ENCODE results near the gene PRKG1.
"Not testable (repeated sequence)": the region's sequence is repeated elsewhere in the genome, so short reads cannot be mapped to it uniquely, and the experiment has no call there.

Gene PRKG1

DNA sequence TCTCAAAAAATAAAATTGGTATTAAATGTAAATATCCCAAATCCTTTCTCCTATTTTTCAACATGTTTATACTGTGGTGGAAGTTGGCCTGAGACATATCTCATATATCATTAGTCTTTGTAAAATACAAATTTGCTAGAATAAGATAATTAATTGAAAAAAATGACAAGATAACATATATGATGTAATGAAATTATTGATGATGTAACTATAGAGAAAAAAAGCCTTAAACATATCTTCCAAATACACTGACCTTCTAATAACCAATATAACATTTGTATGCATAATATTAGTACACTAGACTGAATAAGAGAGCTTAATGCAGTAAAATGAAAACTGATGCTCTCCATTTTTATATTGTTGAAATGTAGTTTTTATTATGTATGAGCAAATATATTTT is 104.3 kb downstream of the PRKG1 start:
- DNase-seq = no peak

DNA sequence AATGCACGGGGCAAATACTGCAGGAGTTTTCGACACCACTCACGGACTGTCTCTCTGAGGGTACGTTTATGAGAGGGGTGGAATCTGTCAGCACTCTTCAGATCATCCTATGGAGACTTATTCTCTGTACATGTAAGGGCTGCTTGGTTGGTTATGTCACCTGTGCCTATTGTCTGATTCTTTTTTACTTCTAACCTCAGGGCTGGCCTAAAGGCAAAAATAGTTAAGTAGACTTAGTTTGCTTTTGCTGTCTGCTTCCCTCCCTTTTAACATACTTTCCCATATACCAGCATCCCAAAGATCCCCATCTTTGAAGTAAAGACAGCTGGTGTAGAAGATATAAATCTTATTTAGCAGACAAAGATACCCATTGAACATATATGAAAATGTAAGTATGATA is 105.9 kb downstream of the PRKG1 start:
- DNase-seq = no peak

DNA sequence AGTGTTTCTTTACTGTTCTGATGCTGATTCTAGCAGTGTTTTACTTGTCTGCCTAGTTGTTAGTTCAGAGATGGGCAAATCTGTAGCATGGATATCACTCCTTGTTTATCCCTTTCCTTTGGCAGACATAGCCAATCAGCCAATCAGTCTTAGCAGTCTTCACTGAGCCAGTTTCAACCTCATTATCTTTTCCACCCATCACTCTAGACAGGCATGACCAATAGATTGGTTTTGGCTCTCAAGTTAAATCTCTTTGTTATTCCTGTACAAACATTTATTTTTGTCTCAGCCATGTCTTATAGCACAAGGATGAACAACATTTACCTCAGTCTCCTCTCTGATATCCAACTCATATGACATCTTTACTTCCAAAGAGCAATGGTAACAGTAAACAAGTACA is 109.5 kb downstream of the PRKG1 start:
- no peak for DNase-seq

DNA sequence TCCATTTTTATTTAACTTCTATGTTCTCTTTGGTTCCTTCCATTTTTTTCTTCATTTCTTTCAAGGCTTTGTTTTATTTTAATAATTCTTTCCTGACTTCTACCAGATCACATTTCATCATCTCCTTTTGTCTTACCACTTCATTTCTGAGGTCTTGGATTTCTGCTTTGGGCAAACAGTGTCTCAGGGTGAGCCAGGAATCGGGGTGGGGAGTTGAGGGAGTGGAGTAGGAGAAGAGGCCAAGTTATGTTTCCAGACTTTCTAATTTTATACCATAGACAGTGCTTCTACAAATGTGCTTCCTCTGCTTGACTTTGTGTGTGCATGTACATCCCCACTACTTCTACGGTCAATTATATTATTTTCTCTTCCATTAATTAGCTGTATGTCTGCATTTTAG is 112.1 kb downstream of the PRKG1 start:
- DNase-seq = no peak

DNA sequence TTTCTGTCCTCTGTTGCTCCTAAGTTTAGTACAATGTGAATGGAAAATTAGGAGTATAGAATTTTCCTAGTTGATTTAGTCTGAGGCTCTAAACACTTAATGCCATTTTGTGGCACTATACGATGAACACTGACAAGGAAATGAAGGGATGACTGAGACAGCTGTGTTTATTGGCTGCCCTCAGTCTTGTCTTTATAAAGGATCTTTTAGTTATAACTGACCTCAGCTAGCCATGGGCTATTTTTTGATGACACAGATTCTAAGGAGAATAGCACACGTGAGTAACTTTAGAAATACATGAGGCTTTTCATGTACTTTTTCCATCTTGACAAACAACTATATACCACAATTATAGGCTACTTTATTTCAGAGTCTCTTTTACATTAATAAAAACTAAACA is 113.7 kb downstream of the PRKG1 start:
- DNase-seq = no peak

DNA sequence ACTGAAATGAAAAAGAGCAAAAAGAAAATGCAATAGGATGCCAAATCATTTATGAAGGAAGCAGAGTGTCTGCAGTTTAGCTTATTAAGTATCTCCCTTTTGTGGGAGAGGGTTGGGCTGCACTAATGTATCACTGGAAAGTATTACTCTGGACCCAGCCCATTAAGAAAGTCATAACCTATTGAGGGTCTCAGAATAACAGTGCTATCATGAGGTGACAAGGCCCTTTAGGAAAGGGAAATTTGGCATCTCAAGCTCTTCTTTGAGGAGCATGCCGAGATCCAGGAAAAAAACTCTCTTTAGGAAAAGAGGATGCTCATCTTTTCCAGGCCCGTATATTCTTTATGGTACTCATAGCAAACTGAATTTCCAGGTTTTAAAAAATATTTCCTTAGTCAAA is 114.6 kb downstream of the PRKG1 start:
- DNase-seq = no peak

DNA sequence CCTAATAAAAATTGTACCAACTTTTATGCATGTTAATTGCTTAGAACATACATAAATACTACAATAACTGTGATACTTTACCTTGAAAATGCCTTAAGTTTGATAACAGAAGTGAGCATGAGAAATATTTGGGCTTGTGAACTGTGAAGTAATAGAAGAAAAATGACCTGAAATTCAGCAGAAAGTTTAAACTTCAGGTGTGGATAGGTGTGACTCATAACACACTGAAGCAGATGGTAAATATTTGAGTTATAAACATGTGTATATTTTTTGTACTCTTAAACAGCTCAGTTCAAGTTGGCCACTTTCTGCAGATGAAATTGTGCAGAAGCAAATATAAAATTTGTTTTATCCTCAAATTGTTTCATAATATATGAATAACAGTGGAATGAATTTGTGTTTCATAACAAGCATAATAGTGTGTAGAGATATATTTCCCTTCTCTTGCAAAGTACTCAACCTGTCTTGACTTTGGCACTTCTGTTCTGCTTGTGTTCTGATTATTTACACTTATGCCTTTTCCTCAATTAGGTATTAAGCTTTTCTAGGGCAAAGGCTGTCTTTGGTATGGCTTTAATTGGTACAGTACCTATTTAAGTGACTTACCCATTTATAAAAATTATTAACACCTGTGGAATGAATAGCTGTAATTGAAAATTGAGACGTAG is 122.4 kb downstream of the PRKG1 start:
- no peak for DNase-seq

DNA sequence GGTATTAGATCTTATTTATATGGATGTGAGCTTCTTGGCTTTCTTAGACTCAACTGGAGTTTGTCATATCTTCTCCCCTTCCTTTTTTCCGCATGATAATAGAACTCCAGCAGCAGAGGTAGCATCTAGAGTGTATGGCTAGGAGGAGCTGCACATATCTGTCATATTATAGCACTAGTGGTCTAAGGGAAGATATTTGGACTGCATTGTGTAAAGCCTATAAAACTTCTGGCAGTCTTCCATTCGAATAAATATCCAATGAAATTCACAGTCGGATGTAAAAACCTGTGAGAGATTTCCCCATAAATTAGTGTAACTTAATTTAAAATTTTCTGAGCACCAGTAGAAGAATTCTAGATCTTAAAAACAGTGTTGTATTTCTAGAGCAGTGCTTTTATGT is 123.9 kb downstream of the PRKG1 start:
- DNase-seq = no peak

DNA sequence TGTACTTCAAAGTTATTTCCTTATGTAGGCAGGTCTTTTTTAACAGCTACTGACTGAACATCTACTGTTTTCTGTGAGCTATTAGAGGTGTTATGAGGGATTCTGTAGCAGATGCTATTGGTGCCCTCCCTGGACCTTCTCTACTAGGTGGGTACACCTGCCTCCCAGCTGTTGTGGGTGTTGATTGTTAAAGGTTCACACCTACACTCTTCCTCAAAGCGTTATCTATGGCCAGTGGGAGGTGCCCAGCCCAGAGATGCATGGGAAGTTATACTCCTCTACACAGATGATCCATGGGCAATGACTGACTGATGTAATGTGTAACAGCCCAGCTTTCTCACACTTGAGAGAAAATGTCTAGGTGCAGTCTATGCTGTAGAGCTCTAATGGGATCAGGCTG is 127.7 kb downstream of the PRKG1 start:
- DNase-seq = no peak

DNA sequence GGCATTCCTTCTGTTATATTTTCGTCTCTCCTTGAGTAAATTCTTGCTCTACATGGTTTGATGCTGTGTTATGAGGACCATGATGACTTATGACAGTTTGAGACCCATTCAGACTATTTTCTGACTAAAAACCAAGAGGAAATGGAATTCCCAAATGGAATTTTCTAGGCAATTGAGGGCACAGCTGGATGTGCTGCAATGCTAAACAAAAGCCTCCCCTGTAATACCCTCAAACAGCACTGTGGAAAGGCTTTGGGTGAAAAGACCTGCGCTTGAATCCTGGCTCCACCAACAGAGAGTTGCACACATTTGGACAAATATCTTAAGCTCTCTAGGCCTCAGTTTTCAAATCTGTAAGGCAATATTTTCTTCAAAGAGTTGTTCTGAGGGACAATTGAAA is 129.1 kb downstream of the PRKG1 start:
- no peak for DNase-seq

DNA sequence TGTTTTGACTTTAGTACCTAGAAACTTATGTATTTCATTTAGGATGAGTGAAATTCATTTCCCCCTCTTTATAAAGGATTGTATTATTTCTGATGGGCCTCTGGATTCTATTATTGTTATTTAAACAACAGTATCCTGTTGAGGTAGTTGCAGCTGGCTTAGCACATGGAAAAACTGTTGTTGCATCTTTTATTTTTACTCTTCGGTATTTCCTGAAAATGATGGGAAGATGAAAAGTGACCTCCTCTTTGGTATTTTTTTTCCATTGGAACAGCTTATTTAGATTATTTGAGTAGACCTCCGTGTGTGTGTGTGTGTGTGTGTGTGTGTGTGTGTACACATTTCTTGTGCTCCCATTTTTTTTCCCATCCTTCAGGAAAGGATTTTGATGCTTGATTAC is 129.8 kb downstream of the PRKG1 start:
- no peak for DNase-seq

DNA sequence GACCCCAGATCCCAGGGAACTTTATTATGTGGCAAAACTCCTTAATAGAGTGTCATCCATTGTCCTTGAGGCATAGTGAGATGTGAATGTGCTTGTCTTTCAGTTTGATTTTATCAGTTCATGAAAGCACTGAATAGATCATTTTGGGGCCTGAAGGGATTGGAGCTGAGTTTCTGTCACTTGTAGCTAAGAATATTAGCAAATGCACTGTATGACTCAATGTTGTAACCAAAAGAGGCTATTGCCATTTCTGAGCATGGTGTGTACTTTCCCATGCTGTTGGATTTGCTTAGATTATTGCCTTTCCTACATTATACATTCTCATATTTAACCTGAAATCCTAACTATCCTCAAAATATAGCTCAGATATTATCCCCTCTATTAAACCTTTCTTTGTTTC is 130.4 kb downstream of the PRKG1 start:
- no peak for DNase-seq

DNA sequence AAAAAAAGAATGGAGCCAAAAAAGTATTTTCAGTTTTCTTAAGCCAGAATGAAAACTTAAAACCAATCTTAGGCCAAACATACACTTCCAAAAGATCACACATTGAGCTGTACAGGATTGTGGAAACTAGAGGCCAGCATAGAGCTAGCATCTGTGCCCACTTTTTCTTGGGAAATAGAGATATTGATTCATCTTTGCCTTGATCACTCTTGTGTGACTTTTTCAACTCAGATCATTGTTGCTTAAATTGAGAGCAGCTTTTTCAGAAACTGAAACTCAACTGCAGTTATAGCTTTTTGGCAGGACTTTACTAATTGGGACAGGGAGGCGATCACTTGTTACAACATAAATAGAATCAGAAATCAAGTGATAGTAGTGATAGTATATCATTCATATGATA is 132.2 kb downstream of the PRKG1 start:
- DNase-seq = no peak

DNA sequence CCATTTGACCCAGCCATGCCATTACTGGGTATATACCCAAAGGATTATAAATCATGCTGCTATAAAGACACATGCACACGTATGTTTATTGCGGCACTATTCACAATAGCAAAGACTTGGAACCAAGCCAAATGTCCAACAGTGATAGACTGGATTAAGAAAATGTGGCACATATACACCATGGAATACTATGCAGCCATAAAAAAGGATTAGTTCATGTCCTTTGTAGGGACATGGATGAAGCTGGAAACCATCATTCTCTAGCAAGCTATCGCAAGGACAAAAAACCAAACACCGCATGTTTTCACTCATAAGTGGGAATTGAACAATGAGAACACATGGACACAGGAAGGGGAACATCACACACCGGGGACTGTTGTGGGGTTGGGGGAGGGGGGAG is 138.7 kb downstream of the PRKG1 start:
- DNase-seq = not testable (repeated sequence)

DNA sequence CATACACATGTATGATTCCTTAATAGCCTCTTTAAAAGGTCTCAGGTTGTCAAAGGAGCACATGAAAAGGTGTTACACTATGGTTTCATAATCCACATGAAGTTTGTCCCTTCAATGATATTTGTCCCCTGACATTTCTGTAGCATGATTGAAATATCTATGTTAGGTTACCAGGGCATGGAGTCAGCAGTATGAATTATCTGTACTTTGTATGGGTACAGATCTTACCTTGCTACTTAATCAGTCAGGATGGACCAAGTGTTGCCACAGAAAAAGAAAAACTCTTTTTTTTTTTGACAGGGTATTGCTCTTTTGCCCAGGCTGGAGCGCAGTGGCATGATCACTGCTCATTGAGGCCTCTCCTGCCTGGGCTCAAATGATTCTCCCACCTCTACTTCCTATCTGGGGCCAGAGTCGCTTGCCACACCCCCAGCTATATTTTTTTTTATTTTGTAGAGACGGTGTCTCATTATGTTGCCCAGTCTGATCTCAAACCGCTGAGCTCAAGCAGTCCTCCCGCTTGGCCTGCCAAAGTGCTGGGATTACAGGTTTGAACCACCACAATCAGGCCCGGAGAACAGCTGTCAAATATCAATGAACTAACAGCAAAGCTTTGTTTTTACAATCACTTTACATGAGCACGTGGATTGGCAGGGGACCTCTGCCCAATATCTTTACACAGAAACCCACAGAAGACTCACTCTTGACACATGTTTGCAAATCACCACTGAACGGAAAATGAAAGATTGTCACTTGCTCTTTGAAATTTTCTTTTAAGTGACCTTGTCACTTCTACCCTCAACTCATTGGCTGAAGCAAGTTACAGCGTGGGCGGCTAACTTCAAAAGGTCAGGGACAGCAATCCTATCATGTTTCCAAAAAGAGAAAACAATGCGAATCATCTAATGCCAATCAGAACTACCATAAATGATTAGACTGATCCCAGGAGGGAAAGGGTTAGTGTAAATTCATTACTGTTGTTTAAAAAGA is 140.2 kb downstream of the PRKG1 start:
- DNase-seq = no peak

DNA sequence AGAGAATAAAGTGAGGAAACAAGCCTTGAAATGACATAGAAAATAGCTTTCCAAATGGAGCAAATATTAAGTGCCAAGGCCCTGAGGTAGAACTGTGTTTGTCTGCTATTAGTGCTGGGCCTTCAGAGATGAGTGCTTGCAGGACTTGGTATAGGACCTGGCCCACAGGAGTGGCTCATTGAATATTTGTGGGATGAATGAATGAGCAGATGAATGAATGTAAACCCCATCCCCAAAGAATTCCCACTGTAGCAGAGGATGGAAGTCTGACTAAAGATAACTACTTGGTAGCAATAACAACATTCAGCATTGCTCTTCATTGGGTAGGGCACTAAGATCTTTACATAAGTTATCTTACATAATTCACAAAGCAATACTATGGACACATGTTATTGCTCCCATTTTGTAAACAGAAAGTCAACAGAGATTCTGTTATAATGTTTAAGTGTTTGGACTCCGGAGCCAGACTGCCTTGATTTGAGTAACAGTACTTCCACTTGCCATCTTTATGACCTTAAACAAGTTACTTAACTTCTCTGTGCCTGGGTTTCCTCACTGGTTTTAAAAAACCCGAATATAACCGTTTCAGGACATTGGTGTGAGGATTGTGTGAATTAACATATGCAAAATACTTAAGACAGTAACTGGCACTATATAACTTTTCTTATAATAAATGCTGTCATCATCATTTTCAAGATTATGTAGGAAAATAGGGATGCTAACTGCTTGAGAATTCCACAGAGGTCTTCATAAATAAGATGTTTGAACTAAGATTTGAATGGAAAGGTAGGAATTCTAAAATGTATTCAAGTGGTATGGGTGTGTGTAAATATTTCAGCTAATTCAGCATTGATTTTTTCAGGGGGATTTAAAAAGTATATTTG is 141.9 kb downstream of the PRKG1 start:
- no peak for DNase-seq

DNA sequence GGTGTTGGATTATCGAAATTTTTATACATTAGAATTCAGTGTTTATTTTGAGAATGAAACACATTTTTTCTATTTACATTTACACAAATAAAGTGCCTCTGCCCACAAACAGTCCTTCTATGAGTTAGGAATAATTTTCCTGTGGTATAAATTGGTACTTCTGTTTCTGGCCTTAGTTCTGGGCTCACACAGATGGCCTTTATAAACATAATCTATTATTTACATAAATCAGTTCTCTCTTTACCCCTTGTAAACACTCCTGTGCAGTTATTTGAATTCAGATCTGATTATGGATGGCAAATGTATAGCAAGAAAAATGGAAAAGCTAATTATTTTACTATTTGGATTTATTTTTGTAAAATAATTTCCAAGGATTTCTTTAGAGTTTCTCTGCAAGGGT is 143.2 kb downstream of the PRKG1 start:
- no peak for DNase-seq

DNA sequence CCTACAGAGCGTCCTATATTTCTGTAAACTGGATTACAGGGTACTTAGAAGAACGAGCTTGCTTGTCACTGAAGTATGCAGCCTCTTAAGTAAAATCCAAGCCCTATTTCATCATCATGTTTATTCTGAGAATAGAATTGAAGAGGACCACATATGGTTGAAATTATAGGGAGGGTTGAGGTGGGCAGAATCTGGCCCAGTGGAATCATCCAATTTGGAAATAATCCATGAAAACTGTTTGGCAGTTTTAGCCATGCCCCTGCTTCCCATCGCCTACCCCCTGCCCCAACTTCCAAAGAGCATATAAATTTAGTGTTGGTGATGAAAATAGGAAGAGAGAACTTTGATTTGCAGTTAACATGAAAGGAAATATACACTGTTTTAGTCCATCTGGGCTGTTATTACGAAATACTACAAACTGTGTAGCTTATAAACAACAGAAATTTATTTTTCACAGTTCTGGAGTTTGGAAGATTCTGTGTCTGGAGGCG is 150.4 kb downstream of the PRKG1 start:
- no peak for DNase-seq

DNA sequence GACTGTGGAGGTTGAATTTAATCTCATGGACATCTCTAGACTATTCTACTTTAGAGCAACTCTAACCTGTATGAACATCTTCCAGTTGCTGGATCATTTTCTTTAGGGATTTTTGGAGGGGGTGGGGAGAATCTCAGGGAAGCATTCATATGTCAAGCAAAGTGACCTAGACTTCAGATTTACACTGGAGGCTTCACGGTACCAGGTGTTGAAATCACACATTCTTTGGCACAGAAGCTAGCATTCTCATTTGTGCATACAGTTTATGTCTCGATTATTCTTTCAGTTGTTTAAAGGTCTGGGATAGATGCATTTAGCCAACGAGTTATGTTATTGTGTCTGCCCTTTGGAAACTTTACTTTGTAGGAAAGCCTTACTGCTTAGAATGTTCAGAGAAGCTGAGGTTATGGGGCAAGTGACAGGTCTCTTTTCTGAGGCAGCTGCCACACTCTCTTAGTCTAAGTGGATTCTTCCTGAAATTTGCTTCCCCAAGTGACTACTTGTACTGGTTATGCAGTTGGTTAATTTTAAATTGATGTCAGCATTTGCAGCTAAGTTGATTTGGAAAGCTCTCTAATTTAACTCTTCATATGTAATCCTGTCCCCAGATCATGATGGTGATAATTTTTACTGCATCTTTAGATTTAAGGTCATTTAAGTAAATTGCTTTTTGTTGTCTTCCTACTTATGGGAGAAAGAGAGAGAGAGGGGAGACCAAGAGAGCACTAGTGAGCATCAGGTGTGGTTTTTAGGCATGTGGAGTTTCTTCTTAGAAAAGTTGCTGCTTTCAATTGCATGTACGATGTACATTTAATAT is 153.8 kb downstream of the PRKG1 start:
- no peak for DNase-seq

DNA sequence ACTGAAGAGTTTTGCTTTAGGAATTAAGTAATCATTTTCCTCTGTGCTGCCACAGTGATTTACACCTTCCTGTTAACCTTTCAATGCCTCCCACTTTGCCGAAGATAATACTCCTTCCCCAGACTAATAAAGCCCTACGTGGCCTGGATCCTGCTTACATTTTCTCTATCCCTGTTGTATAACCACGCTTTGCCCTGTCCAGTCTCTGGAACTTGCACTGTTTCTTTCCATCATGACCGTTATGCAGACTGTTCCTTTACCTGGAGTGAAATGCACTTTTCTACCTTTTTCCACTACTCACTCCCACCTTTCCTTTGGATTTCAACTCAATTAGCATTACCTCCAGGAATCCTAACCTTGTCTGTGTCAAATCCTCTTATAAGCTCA is 154.4 kb downstream of the PRKG1 start:
- no peak for DNase-seq

DNA sequence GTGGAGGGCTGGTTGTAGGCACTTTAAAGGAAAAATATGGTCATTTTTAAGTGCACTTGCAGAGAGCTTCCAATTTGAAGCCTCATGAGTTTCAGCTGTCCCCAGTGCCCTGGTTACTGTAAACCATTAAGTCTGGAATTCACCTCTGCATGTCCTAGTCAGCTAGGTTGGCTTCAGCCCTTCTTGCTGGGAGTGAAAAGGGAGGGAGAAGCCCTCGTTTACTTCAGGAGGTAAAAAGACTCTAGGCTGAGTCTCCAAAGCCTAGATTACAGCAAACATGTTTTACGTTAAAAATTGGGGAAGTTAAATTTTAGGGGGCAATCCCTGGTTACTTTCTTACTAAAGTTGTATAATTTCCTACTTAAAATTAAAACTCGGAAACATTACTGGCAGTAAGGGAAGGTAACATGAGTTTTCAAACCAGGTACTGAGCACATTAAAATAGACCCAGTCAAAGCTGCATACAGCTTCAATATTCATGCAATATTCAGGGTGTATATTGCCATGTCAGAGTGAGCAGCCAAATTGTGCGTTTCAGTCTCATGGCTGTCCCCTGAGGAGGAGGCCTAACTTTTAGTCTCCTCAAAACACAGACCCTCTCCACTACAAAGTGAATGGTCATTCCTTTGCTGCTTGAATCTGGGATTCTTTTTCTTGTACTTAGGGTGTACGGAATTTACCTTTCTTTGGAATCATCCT is 156.7 kb downstream of the PRKG1 start:
- no peak for DNase-seq

DNA sequence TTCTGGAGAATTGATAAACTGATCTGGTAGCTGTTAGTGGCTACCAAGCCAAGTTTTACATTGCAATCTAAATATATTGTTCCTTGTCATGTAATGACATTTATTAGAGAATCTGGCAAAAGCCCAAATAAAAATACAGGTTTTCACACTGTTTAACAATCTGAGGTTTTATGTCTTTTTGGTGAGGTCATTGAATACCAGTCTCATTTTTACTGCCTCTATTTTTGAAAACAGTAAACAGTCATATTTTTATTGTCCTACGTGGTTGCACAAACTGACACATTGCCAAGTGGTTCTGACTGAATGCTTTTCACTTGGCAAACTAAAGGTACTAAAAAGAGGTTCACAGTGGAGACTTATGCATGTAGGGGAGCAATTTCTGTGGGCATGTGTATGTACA is 157.5 kb downstream of the PRKG1 start:
- DNase-seq = no peak
